ENCODE results near the gene NTM.

- no peak for TF ChIP-seq PREB (CRISPR knock-in tag; IDR thresholded peaks at IDR 0.05; ENCODE audit: borderline replicate concordance)
- no peak for TF ChIP-seq FOXJ3 (CRISPR knock-in tag; IDR thresholded peaks at IDR 0.05; ENCODE audit: borderline replicate concordance)
- TF ChIP-seq JUN (CRISPR knock-in tag; IDR thresholded peaks at IDR 0.05), result no peak
- TF ChIP-seq, protein P1, sequence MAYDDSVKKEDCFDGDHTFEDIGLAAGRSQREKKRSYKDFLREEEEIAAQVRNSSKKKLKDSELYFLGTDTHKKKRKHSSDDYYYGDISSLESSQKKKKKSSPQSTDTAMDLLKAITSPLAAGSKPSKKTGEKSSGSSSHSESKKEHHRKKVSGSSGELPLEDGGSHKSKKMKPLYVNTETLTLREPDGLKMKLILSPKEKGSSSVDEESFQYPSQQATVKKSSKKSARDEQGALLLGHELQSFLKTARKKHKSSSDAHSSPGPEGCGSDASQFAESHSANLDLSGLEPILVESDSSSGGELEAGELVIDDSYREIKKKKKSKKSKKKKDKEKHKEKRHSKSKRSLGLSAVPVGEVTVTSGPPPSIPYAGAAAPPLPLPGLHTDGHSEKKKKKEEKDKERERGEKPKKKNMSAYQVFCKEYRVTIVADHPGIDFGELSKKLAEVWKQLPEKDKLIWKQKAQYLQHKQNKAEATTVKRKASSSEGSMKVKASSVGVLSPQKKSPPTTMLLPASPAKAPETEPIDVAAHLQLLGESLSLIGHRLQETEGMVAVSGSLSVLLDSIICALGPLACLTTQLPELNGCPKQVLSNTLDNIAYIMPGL (CRISPR knock-in tag; IDR thresholded peaks at IDR 0.05), result no peak
- TF ChIP-seq CTCF (IDR thresholded peaks at IDR 0.05), result no peak
- TF ChIP-seq, protein P2, sequence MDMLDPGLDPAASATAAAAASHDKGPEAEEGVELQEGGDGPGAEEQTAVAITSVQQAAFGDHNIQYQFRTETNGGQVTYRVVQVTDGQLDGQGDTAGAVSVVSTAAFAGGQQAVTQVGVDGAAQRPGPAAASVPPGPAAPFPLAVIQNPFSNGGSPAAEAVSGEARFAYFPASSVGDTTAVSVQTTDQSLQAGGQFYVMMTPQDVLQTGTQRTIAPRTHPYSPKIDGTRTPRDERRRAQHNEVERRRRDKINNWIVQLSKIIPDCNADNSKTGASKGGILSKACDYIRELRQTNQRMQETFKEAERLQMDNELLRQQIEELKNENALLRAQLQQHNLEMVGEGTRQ (CRISPR knock-in tag; IDR thresholded peaks at IDR 0.05), result no peak
- TF ChIP-seq ZNF512 (CRISPR knock-in tag; IDR thresholded peaks at IDR 0.05; ENCODE audit: borderline replicate concordance), result no peak
Measured at GRCh38 chr11:131661132-131661531, 290.7 kb downstream of the NTM start.
